Transverse colon (tissue), 4 donors: Measurements from ENCODE around the gene PTGR2.

Source experiments
- POLR2A ChIP-seq: fragments of 450-650 bp; IDR thresholded peaks from one replicate; pipeline ENCODE4 v1.6.1; 2016; ENCODE audit warnings: antibody characterized with exemption, mild to moderate bottlenecking, moderate library complexity
- POLR2AphosphoS5 ChIP-seq, 3 donors: sonication (generic); formaldehyde crosslinking; IDR thresholded peaks; one replicate each; pipeline ENCODE4 v1.6.1; 2016; ENCODE audit warnings: antibody characterized with exemption in 3 of 3
- TF ChIP-seq, protein P1 (sequence below), 5 experiments: fragments of 200-600 bp in 3 of 5; fragments of 450-650 bp in 2 of 5; sonication (generic) in 3 of 5; IDR thresholded peaks; 1 replicate in 2 of 5; 2 replicates in 3 of 5; pipeline ENCODE4 v1.5.1; 2016 to 2017; ENCODE audit warnings: antibody characterized with exemption in 5 of 5, inconsistent platforms in 3 of 5, mild to moderate bottlenecking in 2 of 5, moderate library complexity in 1 of 5

DNA sequence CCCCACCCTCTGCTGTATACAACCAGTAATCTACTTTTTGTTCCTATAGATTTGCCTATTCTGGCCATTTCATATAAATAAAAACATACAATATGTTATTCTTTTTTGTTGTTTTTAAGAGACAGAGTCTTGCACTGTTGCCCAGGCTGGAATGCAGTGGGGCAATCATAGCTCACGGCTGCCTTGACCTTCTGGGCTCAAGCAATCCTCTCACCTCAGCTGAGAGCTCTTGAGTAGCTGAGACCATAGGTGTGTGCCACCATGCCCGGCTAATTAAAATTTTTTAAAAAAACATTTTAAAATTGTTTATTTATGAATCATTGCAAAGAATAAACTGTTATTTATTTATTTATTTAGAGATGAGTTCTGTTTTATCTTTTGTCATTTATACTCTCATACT is 11.6 kb downstream of the PTGR2 start:
- TF ChIP-seq POLR2A, result no peak
- TF ChIP-seq, protein P1, sequence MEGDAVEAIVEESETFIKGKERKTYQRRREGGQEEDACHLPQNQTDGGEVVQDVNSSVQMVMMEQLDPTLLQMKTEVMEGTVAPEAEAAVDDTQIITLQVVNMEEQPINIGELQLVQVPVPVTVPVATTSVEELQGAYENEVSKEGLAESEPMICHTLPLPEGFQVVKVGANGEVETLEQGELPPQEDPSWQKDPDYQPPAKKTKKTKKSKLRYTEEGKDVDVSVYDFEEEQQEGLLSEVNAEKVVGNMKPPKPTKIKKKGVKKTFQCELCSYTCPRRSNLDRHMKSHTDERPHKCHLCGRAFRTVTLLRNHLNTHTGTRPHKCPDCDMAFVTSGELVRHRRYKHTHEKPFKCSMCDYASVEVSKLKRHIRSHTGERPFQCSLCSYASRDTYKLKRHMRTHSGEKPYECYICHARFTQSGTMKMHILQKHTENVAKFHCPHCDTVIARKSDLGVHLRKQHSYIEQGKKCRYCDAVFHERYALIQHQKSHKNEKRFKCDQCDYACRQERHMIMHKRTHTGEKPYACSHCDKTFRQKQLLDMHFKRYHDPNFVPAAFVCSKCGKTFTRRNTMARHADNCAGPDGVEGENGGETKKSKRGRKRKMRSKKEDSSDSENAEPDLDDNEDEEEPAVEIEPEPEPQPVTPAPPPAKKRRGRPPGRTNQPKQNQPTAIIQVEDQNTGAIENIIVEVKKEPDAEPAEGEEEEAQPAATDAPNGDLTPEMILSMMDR (IDR thresholded peaks at IDR 0.05), result no peak
- no peak for TF ChIP-seq POLR2AphosphoS5 (IDR thresholded peaks at IDR 0.05)
